ENCODE measurements around the gene ITLN1.

- TF ChIP-seq POLR2AphosphoS5 (IDR thresholded peaks at IDR 0.05; ENCODE audit: borderline replicate concordance, low read depth, low read length) (no peak), EZH2 (IDR thresholded peaks at IDR 0.05) (no peak)
Measured at GRCh38 chr1:160844447-160845232, 40.3 kb downstream of the ITLN1 start.
